HG03097 (cell line): ENCODE data around the gene FGF22.

Experiments used
- ATAC-seq: cut with Tn5 transposase; IDR thresholded peaks from one replicate; pipeline ENCODE4 v1.9.1; 2021; ENCODE audit not compliant: unreplicated experiment, low FRiP score

The FGF22 gene

DNA sequence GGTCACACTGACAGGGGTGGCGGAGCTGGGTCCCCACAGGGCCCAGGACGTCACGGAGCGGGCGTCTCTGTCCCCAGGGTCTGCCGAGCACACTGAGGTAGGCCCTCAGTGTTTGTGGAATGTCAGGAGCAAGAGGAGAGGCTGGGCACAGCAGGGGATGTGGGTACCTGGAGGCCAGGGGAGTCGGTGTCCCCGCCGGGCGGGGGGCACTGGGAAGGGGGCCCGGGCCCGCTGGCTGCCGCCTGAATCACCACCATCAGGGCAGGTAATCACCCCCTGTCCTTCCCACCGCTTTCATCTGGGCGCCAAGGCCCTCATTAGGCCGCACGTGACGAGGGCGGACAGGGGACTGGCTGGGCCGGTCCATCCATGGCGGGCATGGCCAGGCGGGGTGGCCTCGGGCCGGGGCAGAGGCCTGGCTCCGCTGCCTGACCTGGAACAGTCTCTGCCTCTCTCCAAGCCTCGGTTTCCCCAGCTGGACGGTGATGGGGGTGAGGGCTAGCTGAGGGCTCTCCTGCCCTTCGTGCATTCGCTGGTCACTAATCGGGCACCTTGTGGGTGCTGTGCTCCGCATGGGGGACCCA lies 1.0 kb downstream of the FGF22 start:
- ATAC-seq: no peak

DNA sequence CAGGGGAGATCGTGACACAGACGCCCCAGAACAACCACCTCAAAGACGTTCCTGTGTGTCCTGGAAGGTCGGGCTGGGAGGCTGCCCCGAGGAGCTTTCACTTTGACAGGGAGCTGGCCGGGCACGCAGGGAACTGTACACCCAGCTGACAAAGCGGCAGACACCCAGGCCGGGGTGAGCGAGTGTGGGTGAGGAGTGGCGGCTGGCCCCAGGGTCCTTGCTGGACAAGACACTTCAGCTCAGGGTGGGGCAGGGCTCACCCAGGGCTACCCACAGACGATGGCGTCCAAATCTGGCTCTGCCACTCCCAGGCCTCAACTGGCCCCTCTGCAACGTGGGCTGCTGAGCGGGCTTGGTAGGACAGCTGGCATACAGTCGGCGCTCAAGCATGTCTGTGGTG lies 2.0 kb downstream of the FGF22 start:
- ATAC-seq: no peak

DNA sequence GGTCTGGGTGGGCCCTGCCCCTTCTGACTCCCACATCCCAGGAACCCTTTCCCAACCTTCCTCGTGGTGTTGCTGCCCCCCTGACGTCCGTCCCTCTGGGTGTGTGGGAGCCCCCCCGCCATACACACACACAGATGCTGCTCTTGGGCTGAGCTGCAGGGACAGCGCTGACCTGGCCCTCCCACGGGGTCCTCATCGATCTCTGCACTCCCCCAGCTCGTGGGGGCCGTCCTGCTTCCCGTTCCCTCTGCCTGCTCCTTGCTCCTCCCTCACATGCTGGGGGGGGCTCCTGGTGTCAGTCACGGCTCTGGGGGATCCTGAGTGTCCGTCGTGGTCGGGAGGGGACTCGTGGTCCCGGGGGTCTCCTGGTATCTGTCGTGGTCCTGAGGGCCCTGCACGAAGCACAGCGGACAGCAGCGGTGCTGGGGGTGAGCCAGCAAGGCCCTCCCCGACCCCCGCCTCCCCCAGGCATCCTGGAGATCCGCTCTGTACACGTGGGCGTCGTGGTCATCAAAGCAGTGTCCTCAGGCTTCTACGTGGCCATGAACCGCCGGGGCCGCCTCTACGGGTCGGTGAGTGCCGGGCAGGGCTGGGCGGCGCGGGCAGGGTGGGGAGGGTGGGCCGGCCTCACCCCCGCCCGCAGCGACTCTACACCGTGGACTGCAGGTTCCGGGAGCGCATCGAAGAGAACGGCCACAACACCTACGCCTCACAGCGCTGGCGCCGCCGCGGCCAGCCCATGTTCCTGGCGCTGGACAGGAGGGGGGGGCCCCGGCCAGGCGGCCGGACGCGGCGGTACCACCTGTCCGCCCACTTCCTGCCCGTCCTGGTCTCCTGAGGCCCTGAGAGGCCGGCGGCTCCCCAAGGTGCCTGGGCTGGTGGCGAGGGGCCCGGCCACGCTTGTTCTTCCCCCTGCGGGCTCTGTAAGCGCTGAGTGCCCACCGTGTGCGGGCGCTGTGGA lies 3.4 kb downstream of the FGF22 start:
- no peak for ATAC-seq

DNA sequence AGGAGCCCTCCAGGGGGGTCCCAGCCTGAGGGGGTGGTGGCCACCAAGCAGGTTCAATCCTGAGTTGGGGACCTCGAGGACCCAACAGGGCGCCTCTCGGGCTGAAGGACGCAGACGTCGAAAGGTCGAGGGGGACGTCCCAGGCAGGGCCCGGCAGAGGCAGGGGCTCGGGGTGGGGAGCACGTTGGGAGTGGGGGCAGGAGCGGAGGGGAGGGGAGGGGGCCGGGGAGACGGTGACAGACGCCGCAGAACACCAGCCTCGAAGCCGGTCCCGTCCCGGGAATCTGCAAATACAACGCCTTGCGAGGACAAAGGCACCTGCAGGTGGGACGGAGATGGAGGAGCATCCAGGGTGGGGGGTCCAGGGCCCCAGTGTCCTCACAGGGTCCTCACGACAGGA lies 4.1 kb downstream of the FGF22 start:
- no peak for ATAC-seq

DNA sequence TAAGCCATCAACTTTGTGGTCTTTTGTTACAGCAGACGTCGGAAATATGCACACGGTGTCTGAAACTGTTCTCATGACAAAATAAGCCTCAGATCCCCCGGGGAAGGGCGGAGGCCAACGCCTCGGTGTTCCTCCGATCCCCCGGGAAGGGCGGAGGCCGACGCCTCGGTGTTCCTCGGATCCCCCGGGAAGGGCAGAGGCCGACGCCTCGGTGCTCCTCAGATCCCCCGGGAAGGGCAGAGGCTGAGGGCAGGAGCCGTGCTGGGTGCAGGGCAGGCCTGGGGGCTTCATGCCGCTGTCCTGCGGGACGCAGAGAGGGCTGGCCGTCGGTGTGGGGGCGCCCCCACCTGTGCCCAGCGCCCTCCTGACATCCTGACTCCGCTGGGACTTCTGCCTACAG lies 4.7 kb downstream of the FGF22 start:
- no peak for ATAC-seq

DNA sequence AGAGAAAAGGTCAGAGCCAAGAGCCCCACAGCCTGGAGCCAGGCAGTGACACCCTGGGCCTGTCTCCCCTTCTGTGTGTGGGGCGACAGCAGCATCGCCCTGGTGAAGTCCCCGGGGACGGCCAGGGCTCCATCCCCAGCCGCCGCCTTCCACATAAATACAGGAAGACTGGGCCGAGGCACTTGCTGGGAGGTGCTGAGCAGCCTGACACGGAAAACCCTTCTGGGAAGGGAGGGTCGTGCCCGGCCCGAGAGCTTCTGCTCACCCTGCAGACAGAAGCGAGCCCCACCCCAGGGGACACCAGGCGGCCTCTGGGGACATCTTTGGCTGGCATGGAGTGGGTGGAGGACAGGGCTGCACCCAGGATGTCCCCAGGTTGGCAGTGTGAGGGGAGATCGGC lies 5.1 kb downstream of the FGF22 start:
- no peak for ATAC-seq

DNA sequence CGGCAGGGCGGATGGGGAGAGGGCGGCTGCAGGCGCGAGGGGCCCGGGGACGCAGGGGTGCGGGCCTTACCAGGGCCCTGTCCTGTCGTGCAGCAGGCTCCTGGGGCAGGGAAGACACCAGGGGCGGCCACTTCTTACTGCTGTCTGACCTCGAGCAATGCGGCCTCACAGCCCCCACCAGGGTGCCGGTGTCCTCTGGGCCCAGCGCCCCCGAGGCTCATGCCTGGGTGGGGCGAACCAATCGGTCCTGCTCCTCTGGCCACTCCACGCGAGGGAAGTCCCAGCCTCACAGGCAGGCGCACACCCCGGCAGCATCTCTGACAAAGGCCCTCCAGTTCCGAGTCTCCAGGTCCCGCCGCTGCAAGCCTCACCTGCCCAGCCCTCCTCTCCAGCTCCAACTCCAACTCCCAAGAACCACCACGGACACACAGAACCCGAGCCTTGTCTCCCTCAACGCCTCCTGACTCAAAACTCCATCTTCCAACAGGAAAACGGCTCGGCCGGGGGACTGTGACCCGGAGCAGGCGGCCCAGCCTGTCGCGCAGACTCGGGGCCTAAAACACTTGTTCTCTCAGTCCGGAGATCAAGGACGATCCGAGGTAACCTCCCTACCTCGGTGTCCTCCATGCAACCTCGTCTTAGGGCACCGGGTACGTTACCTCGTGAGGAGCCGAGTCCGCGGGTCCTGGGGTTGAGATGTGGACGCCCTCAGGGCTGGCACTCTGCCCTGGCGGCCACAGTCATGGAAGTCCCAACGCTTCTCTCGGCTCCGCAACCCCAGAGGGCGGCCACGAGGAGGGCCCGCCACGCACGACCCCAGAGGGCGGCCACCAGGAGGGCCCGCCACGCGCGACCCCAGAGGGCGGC lies 6.5 kb downstream of the FGF22 start:
- ATAC-seq: no peak

DNA sequence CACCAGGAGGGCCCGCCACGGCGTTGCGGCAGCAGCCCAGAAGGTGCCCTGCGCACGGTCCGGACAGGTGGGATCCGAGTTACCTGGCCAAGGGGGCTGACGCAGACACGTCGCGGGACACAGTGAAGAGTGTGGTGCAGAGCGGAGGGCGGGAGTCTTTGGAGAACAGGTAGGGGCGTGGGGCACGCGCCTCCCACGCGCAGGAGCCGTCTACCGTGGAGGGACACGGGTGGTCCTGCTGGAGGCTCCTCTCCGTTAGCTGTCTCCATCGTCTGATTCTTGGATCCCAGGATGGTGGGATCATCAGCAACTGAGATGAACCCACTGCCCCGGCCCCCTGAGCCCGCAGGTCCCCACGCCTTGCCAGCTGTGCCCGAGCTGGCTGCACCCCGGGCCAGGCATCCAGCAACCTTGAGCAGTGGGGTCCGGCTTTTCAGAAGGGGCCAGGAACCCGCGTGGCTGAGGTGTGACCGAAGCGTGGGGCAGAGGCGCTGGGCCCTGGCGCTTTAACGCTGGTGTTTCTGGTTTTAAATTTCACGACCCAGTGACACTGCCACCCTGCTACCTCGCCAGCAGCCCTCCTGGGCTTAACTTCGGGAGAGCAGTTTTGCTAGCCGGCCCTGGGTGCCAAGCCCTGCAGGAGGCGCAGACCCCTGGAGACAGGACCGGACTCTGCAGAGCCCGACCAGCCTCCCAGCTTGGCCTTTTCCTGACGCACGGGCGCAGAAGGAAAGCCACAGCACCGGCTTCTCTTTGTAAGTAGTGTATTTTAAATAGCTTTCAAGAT lies 7.3 kb downstream of the FGF22 start:
- no peak for ATAC-seq

DNA sequence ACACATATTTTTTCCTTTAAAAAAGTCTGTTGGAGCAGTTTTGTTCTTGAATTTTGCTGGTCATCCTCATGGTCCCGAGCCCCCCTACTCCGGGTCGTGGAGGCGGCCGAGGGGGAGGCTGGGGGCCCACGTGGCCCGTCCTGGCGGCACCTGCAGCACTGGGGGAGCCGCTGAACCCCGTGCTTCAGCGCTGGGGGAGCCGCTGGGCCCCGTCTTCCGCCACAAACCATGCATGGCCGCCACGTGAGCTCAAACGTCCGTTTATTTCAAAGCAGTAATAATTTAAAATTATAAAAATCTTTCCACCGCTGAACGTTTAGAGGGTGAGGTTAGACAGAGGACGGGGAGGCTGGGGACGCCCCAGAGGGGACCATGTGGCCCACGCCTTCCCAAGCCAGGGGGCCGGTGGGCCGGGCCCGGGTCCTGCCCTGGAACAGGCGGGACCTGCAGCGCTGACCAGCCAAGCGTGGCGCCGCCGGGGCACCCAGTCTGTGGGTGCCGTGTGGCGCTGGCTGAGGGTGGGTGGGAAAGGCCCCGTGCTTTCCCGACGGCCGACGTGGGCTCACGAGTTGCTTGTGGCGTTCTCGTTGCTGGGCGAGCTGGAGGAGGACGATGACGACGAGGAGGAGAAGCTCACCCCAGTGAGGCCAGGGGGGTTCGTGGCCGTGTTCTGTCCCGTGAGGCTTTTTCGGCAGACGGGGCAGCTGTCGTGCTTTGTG lies 8.0 kb downstream of the FGF22 start:
- ATAC-seq: no peak

DNA sequence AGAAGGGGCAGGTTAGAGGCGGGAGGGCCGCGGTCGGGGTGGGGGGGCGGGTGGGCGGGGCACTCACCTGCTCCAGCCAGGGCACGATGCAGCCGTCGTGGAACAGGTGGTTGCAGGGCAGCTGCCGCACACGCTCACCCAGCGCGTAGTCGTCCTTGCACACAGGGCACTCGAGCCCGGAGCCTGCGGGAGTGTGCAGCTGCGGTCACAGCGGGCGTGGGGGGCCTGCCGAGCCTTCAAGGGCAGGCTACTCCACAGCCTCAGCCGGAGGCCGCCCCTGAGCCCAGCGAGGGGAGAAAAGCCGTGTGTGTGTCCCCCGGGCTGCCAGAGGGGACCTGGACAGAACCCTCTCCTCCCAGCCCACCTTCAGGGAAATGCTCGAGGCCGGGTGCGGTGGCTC lies 8.6 kb downstream of the FGF22 start:
- ATAC-seq: no peak

DNA sequence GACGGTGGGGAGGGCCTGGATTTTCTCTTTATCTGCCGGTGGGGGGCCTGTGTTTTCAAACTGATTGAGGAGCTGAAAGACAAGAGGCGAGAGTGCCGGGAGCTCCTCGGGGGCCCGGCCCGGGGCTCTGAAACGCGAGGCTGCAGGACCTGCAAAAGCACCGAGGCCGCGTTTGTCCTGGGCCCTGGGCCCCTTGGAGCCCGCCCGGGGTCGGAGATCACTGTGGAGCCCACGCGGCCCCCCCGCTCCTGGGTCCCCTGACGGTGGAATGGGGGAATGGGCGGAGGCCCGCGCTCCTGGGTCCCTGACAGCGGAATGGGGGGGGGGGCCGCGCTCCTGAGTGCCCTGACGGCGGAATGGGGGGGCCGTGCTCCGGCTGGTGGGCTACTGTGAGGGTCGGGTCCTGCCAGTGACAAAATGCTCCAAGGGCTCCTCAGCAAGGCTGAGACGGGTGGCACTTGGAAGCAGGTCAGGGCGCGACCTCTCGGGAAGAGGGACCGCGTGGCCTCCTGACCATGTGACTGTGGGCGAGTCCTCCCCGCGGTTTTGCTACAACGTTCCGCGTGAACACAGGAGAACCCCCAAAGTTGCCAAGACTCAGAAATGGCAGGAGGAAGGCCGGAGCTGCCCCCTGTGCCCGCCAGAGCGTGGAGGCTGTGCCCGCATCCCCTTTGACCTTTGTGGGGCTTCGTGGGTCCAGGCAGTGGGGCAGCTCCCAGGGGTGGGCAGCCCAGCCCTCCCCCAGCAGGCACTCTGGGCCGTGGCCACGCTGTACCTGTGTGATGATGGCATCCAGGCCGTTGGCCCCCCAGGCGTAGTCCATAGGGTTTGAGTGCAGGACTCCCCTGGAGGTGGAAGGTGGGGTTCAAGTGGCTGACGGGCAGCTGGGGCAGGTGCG lies 9.5 kb downstream of the FGF22 start:
- no peak for ATAC-seq

DNA sequence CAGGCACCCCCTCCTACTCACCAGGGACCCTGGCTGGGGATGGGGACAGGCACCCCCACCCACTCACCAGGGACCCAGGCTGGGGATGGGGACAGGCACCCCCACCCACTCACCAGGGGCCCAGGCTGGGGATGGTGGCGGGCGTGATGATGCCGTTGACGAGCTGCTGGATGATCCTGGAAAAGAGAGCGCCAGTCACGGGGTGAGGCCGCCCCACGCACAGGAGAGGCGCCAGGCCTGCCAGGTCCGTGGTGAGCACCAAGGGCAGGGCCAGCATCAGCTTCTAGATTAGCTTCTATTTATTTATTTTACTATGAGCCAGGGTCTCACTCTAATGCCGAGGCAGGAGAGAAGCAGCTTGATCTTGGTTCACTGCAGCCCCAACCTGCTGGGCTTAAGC lies 10.4 kb downstream of the FGF22 start:
- ATAC-seq: no peak

DNA sequence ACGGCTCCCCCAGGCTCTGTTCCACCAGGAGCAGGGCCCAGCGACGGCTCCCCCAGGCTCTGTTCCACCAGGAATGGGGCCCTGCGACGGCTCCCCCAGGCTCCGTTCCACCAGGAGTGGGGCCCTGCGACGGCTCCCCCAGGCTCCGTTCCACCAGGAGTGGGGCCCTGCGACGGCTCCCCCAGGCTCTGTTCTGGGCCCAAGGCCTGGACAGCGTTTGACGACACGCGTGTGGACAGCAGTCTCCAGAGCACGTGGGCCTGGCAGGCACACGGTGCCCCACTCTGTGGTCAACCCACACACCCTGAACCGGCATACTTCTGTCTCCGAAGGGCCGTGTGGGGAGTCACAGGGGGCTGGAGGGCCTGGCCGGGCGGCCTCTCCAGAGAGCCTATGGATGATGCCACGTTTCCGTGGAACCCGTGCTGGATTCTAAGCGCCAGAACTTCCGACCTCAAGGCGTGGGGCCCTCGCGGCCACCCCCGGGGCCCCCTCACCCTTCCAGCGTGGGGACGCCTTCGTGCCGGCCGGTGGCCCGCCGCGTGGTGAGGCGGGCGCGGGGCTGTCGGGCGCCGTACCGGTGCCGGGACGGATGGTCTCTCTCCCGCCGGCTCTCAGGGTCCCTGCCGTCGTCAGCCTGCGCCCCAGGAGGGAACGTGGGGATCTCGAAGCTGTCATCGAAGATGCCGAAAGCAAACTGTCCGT lies 11.6 kb downstream of the FGF22 start:
- no peak for ATAC-seq

DNA sequence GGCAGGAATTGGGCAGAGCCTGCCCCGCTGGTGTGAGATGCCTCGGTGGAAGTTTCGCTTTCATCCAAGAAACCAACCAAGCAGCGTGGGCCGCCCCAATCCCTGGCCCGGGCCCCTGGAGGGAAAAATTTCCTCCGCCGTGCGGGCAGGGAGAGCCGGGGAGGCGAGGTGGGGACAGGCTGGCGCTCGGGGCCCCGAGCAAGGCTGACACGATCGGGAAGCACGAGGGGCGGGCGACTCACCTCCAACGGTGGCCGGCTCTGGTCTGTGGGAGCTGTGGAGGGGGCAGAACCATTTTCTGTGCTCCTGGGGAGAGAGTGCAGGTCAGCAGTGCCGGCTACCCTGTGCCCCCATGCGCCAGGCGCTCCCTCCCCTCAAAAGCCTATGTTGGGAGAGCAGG lies 12.3 kb downstream of the FGF22 start:
- ATAC-seq: no peak

DNA sequence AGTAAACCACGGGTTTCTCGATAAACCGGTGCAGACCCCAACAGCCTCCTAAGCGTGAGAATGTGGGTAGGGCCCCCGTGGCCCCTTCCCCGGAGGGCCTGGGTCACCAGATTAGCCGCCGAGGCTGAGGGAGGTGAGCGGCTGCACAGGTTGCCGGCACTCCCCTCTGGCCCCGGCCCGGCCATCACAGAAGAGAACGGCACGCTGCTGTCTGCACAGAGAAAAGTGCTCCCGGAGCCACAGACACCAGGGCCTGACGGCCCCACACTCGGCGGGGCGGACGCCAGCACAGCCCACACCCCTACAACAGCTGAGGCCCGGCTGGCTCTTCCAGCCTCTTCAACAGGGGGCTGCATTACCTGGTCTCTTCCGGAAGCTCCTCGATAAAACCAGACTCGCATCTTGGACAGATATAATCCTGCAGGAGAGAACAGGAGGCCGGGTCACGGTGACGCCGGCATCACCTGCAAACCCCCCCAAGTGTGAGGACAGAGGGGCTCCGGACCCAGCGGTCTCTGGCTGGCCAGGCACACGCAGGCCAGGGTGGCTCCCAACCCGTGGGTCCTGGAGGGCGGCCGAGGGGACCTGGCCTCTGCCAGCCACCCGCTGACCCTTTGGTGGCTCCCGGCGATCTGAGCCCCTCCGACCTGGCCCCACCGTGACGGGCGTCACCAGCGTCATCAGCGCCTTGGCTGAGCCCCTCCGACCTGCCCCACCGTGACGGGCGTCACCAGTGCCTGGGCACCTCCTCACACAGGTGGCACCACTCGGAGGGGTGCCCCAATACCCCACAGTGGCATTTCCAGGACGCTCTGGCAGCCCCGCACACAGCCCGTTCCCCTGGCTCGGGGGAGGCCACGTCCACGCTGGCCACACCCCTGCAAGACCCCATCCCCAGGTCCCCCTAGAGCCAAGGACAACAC lies 13.0 kb downstream of the FGF22 start:
- no peak for ATAC-seq

DNA sequence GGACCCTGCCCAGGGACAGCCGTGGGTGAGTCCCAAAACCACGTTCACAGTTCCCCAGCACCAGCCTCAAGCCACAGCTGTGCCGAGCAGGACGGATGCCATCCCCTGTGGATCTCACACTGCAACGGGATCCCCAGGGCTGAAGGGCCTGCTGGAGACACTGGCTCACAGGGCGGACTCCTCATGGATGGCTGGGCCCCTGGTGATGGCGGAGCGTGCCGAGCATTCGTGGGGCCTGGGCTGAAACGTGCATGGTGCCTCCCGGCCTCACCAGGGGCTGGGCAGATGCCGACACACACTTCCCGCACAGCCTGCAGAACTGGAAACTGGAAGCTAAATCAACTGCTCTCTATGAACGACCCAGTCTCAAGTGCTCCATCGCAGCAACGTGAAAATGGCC lies 13.7 kb downstream of the FGF22 start:
- no peak for ATAC-seq

DNA sequence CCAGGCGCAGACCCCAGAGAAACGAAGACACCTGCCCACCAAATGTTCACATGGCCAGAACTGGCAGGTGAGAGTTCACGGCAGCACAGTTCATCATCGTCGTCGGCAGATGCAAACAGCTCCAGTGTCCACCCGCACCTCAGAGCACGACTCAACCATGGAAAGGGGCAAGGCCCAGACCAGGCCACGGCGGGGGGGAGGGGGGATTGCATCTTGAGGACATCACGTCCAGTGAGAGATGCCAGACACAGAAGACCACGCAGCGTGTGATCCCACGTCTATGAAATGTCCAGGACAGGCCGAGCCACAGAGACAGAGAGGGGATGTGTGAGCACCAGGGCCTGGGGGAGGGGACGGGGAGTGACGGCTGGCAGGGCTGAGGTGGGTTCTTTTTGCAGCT lies 16.0 kb downstream of the FGF22 start:
- ATAC-seq: no peak
